Neural cell (in vitro differentiated cells): ENCODE results near the gene PTPRD.

Source experiments
- EZH2 ChIP-seq: fragments of 200-600, 300-800 bp; shearing (Covaris generic), sonication (generic); IDR thresholded peaks from 2 replicates; pipeline ENCODE4 v1.6.1; 2014; ENCODE audit warnings: antibody characterized with exemption, low read length, borderline replicate concordance, mild to moderate bottlenecking; ENCODE audit not compliant: insufficient read depth, poor library complexity, severe bottlenecking
- POLR2AphosphoS5 ChIP-seq: IDR thresholded peaks from 2 replicates; pipeline ENCODE4 v1.6.1; 2012
- TAF1 ChIP-seq: IDR thresholded peaks from 2 replicates; pipeline ENCODE4 v1.6.1; 2012; ENCODE audit warnings: low read depth
- TF ChIP-seq, protein P1 (sequence below): IDR thresholded peaks from 2 replicates; pipeline ENCODE4 v1.6.1; 2012; ENCODE audit warnings: borderline replicate concordance
- TF ChIP-seq, protein P2 (sequence below): fragments of 450-650 bp; IDR thresholded peaks from 2 replicates; pipeline ENCODE4 v1.5.1; 2014; ENCODE audit warnings: antibody characterized with exemption, mild to moderate bottlenecking, moderate library complexity; ENCODE audit not compliant: poor library complexity, severe bottlenecking

DNA sequence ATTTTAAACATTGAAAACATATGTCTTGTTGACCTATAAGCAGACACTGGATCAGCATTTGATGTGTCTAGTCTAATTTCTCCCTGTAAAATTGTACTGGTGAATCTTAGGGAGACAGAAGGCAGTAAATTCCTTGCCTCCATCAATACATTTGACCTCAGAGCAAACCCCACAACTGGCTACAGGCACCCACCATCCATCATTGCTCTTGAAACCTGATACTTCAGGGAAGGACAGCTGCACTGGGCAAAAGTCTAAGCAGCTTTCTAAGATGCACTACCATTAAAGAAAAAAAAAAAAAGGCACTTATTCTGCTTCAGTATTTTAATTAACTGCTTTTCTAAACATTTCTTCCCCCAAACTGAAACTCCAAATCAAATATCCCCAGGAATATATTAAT is 1761.9 kb downstream of the PTPRD start:
- TF ChIP-seq, protein P1, sequence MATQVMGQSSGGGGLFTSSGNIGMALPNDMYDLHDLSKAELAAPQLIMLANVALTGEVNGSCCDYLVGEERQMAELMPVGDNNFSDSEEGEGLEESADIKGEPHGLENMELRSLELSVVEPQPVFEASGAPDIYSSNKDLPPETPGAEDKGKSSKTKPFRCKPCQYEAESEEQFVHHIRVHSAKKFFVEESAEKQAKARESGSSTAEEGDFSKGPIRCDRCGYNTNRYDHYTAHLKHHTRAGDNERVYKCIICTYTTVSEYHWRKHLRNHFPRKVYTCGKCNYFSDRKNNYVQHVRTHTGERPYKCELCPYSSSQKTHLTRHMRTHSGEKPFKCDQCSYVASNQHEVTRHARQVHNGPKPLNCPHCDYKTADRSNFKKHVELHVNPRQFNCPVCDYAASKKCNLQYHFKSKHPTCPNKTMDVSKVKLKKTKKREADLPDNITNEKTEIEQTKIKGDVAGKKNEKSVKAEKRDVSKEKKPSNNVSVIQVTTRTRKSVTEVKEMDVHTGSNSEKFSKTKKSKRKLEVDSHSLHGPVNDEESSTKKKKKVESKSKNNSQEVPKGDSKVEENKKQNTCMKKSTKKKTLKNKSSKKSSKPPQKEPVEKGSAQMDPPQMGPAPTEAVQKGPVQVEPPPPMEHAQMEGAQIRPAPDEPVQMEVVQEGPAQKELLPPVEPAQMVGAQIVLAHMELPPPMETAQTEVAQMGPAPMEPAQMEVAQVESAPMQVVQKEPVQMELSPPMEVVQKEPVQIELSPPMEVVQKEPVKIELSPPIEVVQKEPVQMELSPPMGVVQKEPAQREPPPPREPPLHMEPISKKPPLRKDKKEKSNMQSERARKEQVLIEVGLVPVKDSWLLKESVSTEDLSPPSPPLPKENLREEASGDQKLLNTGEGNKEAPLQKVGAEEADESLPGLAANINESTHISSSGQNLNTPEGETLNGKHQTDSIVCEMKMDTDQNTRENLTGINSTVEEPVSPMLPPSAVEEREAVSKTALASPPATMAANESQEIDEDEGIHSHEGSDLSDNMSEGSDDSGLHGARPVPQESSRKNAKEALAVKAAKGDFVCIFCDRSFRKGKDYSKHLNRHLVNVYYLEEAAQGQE = no peak
- TF ChIP-seq, protein P2, sequence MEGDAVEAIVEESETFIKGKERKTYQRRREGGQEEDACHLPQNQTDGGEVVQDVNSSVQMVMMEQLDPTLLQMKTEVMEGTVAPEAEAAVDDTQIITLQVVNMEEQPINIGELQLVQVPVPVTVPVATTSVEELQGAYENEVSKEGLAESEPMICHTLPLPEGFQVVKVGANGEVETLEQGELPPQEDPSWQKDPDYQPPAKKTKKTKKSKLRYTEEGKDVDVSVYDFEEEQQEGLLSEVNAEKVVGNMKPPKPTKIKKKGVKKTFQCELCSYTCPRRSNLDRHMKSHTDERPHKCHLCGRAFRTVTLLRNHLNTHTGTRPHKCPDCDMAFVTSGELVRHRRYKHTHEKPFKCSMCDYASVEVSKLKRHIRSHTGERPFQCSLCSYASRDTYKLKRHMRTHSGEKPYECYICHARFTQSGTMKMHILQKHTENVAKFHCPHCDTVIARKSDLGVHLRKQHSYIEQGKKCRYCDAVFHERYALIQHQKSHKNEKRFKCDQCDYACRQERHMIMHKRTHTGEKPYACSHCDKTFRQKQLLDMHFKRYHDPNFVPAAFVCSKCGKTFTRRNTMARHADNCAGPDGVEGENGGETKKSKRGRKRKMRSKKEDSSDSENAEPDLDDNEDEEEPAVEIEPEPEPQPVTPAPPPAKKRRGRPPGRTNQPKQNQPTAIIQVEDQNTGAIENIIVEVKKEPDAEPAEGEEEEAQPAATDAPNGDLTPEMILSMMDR = no peak
- no peak for TF ChIP-seq POLR2AphosphoS5
- no peak for TF ChIP-seq EZH2
- no peak for TF ChIP-seq TAF1
